GM12875 (cell line): ENCODE results near the gene FGF18.

Experiments used
- H3K4me3 ChIP-seq: one replicate; pipeline ENCODE4 v1.5.1; 2011; ENCODE audit warnings: low read depth, low read length, control low read depth
- TF ChIP-seq, protein P1 (sequence below): IDR thresholded peaks from 2 replicates; pipeline ENCODE4 v1.5.1; 2011; ENCODE audit warnings: low read depth, mild to moderate bottlenecking, control low read depth, inconsistent platforms, low read length, moderate library complexity, borderline replicate concordance; ENCODE audit not compliant: insufficient read depth

Gene FGF18

DNA sequence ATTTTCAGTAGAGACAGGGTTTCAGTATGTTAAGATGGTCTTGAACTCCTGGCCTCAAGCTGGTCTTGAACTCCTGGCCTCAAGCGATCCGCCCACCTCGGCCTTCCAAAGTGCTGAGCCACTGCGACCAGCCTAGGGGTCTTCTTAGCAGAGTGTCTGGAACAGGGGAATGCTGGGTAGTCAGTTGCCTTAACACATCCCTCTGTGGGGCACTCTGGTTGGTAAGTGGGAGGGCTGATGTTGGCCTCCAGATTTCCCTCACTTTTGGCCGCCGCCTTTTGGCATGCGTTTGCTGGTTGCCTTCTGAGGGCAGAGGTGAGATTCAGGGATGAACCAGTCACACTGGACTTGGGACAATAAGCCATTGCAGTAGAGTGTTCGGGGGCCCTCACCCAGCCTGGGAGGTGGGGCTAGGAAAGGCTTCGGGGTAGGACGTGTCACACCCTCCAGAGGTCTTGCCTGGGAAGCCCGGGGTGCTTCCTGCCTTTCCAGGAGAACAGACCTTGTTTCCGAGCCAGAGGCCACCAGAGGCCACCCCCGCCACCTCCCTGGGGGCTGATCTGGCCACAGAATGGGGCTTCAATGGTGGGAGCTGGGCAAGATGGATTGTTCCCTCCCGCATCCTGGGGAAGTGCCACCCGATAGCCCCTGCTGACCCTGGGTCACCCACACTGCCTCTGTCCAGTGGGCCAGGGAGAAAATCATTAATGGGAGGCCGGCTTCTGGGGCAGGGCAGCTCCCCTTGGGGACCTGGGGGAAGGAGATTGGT is 13.3 kb downstream of the FGF18 start:
- H3K4me3 ChIP-seq, result no peak overlapping the region
- TF ChIP-seq, protein P1, sequence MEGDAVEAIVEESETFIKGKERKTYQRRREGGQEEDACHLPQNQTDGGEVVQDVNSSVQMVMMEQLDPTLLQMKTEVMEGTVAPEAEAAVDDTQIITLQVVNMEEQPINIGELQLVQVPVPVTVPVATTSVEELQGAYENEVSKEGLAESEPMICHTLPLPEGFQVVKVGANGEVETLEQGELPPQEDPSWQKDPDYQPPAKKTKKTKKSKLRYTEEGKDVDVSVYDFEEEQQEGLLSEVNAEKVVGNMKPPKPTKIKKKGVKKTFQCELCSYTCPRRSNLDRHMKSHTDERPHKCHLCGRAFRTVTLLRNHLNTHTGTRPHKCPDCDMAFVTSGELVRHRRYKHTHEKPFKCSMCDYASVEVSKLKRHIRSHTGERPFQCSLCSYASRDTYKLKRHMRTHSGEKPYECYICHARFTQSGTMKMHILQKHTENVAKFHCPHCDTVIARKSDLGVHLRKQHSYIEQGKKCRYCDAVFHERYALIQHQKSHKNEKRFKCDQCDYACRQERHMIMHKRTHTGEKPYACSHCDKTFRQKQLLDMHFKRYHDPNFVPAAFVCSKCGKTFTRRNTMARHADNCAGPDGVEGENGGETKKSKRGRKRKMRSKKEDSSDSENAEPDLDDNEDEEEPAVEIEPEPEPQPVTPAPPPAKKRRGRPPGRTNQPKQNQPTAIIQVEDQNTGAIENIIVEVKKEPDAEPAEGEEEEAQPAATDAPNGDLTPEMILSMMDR, result no peak

DNA sequence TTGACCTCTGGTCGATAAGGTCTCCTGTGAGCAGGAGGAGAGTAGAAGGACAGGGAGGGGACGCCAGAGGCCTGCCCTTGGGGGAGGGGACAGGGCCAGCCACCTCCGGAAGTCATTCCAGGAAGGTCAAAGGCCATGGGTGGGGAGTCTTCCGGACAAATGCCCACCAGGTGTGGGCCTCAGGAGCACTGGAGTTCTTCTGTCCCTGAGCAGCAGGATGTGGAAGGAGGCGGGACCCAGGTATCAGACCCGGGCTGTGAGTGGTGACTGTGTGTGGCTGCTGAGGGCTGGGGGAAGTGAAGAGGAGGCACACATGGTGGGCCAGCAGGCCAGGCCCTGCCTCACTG is 13.9 kb downstream of the FGF18 start:
- TF ChIP-seq, protein P1, result no peak
- H3K4me3 ChIP-seq, result no peak overlapping the region

DNA sequence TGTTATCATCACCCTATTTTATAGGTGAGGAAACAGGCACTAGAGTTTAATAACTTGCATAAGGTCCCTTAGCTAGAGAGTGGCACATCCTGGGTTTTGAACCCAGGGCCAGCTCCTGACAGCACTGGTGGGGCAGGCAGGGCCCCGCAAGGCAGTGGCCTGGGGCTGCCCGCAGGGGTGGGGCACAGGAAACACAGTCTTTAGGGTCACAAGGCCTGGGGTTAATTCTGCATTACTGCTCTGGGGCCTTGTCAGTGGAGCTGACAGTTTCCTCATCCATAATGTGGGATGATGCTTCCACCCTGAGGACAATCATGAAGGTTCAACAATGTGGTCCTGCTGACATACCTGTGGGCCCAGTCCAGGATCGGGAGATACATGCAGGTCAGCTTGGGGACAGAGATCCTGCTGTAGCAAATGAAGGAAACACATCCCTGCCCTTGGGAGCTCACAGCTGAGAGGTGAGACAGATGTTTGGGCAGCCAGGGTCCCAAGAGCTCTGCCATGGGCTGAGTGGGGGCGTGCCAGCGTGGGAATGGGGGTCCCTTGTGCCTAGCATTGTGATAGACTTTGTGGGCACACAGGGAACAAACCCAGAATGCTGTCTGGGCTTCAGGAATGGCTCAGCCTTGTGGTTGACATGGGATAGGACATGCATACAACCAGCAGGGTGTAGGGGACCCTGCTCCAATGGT is 14.7 kb downstream of the FGF18 start:
- H3K4me3 ChIP-seq, result no peak overlapping the region
- TF ChIP-seq, protein P1, result no peak

DNA sequence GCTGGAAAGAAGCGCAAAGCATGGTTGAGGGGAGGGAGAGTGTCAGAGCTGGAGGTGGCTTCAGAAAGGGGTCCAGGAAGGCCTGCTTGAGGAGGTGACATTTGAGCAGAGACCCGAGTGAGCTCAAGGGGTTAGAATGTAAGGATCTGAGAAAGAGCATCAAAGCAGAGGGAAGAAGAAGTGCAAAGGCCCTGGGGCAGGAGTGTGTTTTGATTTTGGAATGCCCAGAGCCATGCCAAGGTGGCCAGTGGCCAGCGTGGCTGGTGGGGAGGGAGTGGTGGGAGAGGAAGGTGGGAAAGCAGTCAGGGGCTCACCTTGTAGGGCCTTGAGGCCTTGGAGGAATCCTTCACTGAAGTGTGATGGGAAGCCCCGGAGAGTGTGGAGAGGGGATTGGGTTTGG is 15.4 kb downstream of the FGF18 start:
- TF ChIP-seq, protein P1, result no peak

DNA sequence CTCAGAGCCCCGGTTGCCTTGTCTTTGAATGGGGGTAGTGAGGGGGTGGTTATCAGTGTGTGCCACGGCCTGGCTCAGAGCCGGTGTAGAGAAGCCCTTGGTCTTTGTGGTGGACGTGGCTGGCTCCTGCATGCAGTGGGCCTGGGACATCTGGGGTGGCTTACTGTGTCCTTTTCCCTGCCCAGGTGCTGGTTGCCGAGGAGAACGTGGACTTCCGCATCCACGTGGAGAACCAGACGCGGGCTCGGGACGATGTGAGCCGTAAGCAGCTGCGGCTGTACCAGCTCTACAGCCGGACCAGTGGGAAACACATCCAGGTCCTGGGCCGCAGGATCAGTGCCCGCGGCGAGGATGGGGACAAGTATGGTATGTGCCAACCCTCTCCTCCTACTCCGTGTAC is 16.5 kb downstream of the FGF18 start:
- H3K4me3 ChIP-seq, result no peak overlapping the region
- TF ChIP-seq, protein P1, result no peak

More for the DNA sequence above, 15.4 kb downstream of the FGF18 start:
- H3K4me3 ChIP-seq, result no peak overlapping the region

DNA sequence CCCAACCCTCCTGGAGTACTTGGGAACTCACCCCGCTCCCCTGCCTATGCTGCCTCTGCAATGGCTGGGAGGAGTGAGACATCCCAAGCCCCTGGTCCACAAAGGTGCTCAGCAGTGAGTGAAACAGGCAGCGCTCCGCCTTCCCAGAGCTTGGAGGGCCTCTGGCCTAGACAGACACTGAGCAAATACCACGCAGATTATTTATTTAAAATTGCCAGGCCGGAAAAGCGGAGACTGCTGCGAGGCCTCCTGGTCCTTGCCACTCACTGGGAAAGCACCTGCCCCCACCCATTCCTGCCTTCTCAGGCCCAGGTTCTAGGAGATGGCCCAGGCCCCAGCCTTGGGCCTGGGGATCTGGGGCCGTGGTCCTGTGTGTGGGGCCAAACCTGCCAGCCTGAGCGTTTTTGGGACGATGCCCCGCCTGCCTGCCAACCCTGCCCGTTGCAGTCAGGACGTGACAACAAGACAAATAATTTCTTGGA is 17.4 kb downstream of the FGF18 start:
- TF ChIP-seq, protein P1, result no peak
- no peak overlapping the region for H3K4me3 ChIP-seq
